ENCODE results near the gene HNRNPA3.
"Not testable (repeated sequence)": the region's sequence is repeated elsewhere in the genome, so short reads cannot be mapped to it uniquely, and the experiment has no call there.

HNRNPA3 gene

DNA sequence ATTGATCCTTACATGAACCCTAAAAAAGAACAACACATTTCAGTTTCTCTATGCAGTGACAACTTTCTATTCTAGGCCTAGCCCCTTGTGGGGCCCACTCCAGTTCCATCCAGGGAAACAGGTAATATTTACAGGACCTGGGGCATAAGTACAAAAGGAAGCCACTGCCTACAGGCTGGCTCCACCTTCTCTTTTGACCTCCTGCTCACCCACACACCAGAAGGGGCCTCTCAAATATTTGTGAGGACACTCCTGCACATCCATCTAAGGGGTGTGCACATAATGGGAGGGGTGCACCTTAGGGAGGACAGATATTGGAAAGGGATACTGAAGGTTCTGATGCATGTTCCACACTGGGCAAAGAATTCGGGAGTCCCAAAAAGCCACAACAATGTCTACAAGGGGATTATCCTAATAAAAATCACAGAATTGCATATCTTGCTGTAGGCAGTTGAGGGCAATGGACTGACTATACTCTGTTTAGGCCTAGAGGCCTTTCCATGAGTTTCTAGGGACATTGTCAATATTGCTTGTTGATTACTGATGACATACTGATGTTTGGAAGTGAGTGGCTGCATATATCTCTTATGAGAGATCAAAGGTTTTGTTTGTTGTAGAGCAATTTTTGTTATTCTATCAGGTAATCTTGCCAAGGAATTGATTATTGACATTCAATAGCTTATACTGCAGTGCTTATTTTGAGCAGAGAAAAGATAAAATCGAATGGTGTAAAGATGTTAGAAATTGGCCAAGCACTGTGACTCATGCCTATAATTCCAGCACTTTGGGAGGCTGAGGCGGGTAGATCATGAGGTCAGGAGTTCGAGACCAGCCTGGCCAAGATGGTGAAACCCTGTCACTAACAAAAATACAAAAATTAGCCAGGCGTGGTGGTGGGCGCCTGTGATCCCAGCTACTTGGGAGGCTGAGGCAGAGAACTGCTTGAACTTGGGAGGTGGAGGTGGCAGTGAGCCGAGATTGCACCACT, 23.8 kb upstream of the HNRNPA3 start:
- no peak for DNase-seq (ENCODE audit: low spot score)

DNA sequence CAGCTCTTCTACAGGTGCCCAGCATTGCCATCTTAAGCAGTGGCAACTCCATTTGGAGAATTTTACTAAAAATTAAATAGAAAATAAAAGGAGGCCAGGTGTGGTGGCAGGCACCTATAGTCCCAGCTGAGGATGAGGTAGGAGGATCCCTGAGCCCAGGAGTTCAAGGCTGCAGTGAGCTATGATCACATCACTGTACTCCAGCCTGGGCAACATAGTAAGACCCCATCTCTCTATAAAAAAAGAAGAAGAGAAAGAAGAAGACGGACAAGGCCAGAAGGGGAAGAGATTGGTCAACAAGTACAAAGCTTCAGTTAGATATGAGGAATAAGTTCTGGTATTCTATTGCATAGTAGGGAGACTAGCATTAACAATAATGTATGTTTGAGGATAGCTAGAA, 21.7 kb upstream of the HNRNPA3 start:
- no peak for DNase-seq (ENCODE audit: low spot score)

DNA sequence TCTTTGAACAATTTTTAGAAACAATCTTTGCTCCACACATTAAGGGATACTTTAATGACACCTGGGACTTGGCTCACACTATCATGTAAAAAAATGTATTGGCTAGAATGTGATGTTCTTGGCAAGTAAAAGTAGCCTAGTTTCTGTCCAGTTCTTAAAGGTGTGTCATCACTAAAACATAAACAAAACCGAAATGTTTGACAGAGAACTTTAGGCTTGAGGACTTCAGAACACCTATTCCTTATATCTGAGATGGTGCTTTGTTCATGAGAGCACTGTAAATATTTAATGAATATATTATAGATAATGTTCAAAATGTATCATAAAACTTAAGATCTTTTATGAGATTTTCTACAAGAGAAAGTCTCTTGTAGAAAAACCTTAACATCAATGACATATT, 19.8 kb upstream of the HNRNPA3 start:
- no peak for DNase-seq (ENCODE audit: low spot score)

DNA sequence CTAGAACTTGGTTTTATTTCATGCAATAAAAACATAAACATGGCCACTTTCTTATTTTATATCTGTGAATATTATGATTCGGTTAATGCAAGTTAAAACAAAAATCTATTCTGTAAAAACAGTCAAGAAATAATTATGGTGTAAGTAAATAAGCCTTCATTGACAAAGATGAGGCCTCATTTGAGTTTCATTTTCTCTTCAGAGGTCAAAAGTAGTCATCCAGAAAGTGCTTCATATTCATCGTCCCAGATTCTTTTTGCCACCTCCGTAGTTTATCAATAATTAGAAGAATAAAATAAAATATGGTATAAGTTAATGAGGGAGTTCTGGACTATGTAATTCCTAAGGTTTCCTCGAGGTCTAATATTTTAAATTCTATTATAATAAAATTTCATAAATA, 19.4 kb upstream of the HNRNPA3 start:
- DNase-seq (ENCODE audit: low spot score) = no peak

DNA sequence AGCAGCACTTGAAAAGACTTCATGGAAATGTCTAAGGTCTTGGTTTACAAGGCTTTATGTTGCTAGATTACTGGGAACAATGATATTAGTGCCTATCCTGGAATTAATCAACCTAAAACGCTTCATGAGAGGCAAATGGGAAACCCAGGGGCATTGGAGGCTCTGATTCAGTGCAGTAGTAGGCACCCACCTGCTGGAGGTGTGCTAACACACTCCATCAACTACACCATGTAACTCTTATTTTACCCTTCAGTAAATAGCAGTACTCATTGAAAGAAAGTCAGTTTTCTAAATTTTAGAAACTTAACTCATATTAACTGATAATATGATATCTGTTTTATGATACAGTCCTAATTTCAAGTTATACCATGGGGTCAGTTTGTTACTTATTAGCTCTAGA, 17.4 kb upstream of the HNRNPA3 start:
- DNase-seq (ENCODE audit: low spot score) = no peak

DNA sequence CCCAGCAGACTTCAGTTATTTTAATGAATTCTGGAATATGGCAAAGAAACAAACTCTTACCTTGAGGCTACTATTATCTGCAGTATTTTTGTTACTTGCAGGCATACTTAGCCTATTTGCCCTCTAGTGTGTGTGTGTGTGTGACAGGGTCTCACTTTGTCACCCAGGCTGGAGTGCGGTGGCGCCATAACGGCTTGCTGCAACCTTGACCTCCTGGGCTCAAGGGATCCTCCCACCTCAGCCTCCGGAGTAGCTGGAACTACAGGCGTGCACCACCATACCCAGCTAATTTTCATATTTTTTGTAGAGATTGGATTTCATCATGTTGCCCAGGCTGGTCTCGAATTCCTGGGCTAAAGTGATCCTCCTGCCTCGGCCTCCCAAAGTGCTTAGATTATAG, 12.2 kb upstream of the HNRNPA3 start:
- DNase-seq (ENCODE audit: low spot score) = not testable (repeated sequence)

DNA sequence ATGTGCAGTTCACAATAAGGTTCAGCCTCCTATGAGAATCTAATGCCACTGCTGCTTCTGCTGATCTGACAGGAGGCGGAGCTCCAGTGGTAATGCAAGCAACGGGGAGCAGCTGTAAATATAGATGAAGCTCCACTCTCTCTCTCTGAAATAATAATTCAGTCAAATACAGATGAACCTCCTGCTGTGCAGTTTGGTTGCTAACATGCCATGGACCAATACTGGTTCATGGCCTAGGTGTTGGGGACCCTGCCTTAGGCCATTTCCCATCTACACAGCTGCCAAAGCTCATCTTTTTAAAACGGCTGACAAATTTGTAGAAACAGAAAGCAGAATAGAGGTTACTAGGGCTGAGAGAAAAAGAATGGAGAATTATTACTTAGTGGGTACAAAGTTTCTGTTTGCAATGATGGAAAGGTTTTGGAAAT, 10.7 kb upstream of the HNRNPA3 start:
- no peak for DNase-seq (ENCODE audit: low spot score)

DNA sequence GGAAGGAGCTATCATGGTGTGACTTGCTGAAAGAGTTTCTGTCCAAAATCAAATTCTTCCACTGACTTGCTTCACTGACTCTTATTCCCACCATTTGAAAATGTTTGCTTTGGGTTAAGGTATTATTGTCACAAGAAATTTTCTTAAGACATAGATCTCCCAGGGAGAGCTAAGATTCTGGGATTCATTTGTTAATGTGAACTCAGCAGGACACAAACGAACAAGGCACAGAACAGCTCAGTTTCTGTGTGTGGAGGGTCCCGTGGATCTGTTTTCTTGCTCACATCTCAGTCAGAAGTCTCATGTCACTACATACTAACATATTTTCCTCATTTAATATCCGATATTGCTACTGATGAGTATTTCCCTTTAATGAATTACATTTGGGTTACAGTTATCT, 8.2 kb upstream of the HNRNPA3 start:
- no peak for DNase-seq (ENCODE audit: low spot score)

DNA sequence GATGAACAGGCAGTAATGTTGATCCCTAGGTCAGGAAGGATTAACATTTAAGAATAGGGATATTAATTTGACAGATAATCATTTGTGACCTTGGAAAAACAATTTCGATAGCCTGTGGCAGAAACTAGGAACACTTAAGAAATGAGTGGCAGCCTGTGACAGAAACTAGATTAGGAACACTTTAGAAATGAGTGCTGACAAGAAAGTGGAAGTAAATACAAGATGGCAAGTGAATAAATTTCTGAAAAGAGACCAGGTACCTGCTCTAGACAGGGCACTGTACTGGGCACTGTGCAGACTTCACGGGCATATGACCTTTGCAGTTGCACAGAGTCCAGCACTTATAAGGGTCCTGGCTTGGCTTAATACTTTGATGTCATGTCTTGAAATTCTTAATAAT, 5.5 kb upstream of the HNRNPA3 start:
- DNase-seq (ENCODE audit: low spot score) = no peak

DNA sequence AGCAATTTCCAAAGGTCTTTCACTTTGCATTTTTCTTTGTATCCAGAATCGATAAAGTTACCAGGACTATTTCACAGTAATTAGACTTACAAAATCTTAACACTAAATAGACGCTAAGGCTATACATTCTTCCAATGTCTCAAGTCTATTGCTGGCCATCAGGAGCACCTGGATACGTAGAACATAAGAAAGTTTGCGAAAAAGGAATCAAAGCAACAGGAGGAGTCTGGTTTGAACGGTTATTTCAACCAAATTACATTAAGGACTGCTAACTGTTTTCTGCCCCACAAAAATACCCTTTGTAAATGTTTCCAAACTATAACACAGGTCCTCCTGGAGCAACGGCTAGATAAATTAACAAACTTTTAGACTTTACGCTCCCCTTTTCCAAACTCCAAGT, 1.4 kb upstream of the HNRNPA3 start:
- DNase-seq (ENCODE audit: low spot score) = no peak

DNA sequence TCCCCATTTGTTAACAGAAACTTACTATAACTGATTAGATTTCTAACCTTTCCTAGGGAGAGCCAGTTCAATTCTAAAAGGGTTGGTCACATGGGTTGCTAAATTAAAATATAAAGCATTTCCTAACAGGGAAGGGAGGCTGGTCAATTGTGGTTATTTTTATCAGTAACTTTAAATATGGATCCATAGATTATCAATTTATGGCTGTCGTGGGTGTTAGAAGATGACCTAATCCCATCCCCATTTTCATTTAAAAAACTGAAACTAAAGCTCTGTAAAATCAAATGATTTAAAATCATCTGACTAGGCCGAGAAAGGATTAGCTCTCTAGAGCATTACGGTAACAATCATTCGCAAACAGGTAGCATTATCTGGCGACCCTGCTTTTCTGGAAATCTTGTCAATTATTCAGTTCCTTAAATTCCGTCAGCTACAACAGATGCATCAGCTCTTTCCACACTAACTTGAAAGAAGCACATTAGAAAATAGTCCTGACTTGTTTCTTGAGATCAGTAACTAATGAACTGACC, 953 bp upstream of the HNRNPA3 start:
- DNase-seq (ENCODE audit: low spot score) = no peak

DNA sequence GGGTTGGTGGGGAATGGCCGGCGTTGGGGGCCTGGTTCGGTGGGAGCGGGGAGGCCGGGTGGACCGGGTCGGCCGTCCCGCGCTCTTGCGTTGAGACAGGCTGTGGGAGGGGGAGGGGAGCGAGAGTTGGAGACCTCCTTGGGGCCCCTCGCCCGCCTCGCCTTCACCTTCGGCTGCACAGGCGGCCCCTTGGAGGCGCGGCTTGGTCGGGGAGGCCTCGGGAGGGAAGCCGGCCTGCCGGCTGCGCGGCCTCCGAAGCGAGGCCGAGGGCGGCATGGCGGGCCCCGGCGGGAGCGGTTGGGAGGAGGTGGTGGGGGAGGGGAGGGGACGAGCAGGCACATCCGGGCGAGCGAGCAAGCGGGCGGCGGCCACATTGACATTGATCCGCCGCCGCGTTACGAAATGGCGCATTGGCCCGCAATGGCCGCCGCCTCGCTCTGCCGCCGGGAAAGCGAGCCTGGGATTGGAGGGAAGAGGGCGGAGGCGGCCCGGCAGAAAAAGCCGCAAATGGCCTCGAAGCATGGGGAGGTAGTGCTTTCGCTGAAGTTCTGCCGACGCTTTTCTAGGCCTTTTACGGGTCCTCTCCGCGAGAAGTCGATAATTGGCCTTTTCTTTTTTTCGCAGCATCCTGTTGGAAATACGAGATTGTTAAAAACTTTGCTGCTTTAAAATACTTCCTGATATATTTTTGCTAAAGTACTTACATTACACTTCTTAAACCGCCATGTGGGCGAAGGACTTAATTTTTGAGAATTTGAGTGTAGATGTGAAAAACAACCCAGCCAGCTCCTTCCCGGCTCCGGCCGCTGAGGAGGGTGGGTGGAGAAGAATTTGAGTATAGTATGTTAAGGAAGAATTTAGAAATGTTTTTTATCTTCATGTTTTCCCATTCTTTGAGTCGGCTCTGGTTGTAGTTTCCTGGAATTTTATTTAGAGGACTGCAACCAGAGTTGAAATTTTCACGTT, 580 bp downstream of the HNRNPA3 start:
- peak; percentile 91 for DNase-seq (ENCODE audit: low spot score)

DNA sequence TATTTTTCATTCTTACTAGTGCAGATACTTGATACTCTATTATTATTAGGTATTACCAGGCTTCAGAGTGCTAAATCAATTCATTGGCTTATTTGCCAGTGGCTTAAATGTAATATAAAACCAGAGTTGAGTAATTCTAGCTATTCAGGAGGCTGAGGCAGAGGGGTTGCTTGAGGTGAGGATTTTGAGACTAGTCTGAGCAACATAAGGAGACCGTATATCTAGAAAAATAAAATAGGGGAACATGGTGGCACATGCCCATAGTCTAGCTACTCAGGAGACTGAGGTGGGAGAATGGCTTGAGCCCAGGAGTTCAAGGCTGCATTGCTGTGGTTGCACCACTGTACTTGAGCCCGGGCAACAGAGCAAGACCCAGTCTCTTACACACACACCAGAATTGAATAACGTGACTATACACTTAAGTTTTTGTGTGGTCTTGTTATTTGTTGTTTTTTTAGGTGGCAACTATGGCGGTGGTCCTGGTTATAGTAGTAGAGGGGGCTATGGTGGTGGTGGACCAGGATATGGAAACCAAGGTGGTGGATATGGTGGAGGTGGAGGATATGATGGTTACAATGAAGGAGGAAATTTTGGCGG, 4.8 kb downstream of the HNRNPA3 start:
- DNase-seq (ENCODE audit: low spot score) = no peak

DNA sequence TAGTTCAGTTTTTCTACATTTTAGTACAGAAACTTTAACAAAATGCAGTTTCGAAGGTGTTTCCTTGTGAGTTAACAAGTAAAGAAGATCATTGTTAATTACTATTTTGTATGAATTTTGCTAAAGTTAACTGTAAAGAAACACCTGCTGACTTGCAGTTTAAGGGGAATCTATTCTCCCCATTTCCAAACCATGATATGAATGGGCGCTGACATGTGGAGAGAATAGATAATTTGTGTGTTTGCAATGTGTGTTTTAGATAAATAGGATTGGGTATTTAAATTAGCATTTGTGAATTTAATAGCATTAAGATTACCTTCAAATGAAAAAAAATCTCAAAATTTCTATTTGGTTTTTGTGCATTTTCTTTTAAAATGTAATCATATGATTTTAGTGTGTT, 7.2 kb downstream of the HNRNPA3 start:
- not testable (repeated sequence) for DNase-seq (ENCODE audit: low spot score)

DNA sequence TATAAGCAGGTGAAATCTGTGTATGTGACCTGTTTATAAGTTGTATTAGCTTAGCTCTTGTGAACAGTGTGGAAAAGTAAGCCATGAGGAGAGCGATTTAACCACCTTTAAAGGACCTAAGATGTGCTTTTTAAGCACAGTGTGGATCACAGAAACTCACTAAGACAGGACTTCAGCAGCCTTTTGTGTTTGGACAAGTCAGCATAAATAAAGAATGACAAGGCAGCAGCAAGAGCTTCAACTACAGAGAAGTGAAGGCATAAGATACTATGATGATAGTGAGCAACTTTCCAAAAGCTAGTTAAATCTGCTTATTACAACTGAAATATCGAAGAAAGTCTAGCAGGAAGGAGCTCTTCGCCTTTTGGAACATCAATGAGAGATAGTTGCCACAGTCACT, 8.9 kb downstream of the HNRNPA3 start:
- DNase-seq (ENCODE audit: low spot score) = no peak

DNA sequence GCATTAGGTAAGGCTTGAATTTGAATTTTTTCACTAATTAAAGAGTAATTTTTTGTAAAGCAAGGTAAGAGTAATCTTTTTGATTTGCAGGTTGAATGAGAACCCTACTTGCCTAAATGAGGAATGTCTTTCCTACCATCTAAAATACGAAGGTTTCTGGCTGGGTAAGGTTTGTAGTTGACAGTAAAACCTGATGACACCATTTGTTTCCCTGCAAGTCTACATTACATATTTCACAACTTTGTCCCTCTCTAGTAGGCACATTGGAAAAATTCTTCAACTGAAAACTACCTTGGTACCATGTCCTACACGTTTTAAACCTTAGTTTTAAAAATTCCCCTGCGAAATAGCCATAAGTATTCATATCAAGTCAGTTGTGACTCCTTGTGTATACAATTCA, 9.4 kb downstream of the HNRNPA3 start:
- no peak for DNase-seq (ENCODE audit: low spot score)

DNA sequence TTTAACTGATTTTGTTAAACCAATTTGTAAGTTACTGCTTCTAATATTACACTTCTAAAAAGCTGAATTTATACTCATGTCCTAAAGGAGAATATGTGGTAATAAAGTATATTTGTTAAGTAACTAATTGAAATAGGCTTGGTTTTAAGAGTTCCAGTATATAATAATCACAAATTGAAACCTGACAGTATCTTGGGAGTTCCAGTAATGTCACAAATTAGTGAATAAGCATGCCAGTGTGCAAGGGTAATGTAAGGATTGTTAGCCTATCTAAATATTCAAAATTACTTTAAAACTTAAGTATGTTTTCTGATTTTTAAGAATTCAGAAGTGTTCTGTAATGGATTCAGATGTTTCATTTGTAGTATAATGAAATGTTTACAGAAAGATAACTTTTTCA, 10.8 kb downstream of the HNRNPA3 start:
- not testable (repeated sequence) for DNase-seq (ENCODE audit: low spot score)

DNA sequence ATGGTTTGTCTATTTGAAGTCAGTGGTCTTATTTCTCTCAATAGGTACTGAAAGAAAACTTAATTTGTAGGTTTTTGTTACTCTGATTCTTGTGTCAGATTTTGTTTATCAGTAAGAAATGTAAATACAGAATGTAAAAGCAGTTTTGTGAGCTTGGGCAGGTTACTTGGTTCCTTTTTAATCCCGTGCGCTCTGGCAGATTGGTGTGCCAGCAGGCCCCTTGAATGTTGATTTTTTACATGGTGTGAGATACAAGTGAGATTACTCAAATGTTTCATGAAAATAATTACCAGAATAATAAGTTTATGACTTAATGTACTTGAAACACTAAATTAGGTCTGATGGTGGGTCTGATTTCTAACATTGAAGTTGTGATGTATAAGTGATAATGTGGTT, 13.4 kb downstream of the HNRNPA3 start:
- no peak for DNase-seq (ENCODE audit: low spot score)

DNA sequence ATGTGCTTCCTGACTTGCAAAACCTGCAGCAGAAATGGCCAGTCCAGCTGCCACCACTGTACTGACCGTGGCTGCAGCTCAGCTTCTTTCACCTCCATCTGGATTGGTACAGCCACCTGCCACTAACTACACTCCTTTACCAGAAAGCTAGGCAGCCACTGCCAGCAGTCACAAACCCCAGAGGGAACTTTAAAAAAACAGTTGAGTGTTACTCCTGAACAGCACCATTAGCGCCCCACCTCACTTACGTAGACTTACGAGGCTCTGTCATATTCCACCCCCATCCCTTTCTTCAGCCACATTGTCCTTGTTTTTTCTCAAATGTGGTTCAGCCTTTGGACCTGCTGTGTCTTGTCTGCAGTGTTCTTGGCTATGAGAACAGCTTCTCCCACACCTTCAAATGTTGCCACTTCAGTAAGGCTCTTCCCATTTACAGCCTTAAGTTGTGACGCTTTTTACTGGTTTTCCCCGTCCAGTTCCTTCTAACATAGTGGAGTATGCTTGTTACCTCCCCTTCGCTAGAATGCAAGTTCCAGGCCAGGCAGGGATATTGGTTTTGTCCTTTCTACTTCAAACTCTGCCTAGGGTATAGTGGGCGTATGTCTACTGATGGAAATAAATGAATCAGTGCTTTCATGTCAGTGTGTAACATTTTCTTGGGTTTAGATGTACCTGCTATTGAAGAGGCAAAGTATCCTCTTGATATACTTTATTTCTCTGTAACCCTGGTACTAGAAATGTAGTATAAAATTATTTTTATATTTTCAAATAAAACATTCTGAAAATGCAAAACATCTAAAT, 17.0 kb downstream of the HNRNPA3 start:
- no peak for DNase-seq (ENCODE audit: low spot score)

DNA sequence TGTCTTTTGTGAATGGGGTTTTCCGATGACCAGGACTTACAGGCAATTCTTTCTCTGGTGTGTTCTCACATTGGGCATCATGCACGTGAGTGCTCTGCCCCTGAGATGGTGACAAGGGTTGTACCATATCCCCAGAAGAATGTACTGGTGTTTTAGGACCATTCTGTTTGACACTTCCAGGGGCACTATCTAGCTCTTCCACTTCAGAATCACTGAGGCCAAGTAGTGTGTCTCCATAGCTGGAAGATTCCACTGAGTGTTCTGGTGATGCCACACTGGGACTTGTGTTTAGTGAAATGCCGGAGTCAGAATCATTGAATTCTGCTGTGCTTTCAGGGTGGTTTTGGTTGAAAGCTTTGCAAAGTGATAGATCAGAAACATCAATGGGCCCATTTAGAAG, 18.7 kb downstream of the HNRNPA3 start:
- DNase-seq (ENCODE audit: low spot score) = no peak

DNA sequence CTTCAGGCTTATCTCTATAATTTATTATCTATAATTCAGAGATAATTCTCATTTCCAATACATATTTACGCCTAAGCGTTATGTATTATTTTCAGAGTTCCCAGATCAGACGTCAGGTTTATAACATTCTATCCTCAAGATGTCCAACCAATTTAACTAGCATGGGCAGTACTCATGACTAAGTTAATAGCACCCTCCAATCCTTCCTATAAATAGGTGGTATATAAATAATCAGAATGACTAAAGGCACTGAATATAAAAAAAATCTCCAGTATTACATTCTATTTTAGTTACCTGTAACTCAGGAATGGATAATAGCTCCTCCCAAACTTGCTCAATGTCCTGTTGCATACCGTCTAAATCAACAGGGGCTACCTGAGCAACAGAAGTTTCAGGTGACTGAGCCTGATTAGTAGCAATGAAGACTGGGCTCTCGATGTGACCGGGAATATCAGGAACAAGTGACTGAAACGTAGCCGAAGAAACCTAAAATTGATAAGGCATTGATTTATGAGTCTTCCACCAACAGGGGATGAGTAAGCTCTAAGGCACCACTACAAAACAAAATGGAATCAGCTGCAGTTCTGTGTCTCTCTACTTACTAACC, 19.6 kb downstream of the HNRNPA3 start:
- no peak for DNase-seq (ENCODE audit: low spot score)

Measured in AG08395 (cell line).